Stimulated activated CD4-positive, alpha-beta T cell treated with anti-CD3 and anti-CD28 coated beads, Interleukin-4, amount 100 ng/mL, for 48 hours (primary cell): ENCODE data around the gene ZBTB5.

Experiments
- DNase-seq, 2 donors: peaks; one replicate each; pipeline ENCODE4 v3.0.0-alpha.2; 2020; ENCODE audit warnings: low read depth in 2 of 2

ZBTB5 gene

DNA sequence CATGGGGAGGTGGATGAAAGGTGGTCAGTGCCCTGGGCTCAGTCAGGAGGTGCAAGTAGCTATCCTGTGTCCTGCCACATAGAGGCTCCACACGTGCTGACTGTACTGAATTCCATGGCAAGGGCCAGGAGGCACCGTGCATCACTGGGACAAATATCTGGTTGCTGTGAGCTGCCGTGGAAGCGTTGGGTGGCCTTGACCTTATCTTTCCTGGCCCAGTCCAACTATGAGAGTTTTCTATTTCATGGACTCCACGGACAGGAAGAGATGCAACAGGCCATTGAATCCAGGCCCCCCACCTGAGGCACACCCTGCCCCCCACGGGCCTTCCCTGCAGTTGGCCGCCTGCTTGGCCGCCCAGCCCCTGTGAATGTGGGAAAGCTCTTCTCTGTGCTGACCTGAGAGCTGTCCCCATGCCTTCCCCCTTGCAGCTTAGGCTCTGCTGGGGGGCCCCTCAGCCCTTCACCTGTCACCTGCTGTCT is 41.0 kb downstream of the ZBTB5 start:
- DNase-seq, result no peak

GRCh38 chr9:37423508-37423907 is 41.7 kb downstream of the ZBTB5 start:
- no peak for DNase-seq

DNA sequence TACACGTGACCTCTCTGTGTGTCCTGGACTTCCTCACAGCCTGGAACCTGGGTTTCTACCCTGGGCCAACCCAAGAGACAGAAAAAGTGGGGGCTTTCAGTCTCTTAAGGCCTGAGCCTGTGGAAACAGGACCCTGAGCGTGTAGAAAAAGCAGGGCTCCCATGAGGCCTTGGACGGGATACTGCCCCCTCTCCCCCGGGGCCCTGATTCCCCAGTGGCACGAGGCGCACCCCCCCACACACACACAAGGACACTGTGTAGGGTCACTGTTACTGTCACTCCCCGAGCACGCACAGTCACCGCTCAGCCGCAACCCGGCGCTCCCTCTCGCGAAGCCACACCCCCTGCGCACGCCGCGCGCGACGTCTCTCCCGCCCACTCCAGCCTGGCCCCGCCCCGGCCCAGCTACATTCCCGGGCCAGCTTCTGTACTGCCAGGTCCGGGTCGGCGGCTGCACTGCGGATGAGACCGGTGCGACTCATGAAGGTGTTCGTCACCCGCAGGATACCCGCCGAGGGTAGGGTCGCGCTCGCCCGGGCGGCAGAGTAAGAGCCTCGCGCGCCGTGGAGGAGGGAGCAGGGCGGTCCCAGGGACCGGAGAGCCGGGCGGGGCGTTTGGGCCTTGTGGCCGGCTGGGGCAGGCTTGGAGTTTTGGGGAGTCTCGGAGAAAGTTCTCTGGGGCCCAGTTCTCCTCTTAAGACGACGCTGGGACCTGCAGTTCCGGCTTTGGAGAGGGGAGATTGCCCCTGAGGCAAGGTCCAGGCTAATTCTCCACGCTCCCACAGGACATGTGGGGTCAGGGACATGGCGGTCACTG is 42.8 kb downstream of the ZBTB5 start, which contains the start of gene GRHPR:
Gene GRHPR (plus strand): TSS at position 408 of the 816 bp plus-strand sequence. CDS start 55 bp downstream, at position 463.
- peak; percentile 89 to 91 for DNase-seq

DNA sequence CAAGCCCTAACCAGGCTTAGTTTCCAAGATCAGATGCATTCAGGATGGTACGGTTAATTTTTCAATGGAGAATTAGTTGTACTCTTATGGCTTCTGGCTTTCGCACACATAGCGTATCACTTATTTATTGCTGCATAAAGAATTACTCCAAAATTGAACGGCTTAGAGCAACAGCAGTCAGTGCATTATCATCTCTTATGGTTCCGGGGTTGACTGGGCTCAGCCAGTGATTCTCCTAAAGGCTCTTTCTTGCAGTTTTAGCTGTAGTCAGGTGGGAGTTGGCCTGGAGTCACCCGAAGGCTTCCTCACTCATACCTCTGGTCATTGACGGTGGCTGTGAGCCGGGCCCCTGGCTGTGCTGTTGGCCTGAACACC is 43.3 kb downstream of the ZBTB5 start:
- DNase-seq, result no peak

- DNase-seq, result no peak
These were observed 44.7 kb downstream of the ZBTB5 start for GRCh38 chr9:37420271-37421215.

- no peak for DNase-seq
These were observed 46.0 kb downstream of the ZBTB5 start for GRCh38 chr9:37419204-37419603.

DNA sequence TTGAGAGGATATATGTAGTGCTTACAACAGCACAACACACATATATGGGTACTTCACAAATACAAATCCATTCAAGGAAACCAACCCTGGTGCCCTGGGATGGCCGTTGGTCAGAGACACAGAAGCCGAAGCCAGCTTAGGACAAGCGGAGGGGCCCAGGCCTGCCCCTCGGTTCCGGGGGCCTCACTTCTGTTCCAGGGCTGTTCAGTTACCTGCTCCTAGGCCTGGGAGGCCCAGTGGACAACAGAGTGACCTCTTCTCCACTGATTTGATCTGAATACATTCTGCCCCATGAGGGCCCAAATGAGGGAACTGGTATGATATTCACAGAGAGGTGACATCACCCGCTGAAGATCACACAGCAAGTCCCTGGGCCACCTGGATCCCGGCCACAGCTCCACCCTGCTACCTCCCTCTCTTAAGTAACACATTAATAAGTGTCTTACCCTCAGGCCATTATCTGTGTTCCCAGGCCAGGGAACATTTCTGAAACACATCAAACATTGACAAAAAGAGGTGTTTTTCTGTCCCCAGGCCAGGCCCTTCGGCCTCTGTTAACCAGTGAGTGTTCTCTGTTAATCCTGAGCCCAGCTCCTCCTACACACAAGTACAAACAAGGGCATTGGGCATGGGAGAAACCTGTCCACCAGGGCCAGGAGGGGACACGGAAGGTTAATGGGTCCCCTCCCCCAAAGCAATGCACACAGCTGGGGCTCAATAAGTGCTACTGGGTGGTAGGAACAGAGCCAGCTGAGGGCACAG is 47.2 kb downstream of the ZBTB5 start:
- no peak for DNase-seq

DNA sequence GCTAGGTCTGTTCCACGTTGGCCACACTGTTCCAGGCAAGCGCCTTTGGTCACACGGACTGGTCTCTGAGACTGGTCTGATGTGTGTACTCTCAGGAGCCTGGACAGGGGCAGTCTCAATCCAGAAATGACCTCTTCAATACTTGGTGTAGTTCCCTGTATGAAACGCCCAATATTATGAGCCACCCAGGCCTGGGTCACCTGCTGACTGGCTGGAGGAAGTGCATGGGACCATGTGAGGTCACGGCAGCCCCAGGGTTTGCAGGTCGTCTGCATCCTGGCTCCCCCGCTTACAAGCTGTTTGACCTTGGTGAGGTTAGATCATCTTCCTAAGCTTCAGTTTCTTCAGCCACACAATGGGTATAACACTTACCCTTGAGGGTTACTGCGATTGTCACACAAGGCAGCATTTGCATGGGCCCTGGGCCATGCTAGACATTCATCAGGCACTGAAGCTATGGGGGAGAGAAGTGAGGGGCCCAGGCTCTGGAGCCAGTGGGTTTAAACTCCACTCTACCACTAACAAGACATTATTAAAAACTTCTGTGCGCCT is 47.9 kb downstream of the ZBTB5 start:
- no peak for DNase-seq

GRCh38 chr9:37415011-37415719 is 50.1 kb downstream of the ZBTB5 start:
- DNase-seq, result peak; percentile 68 to 78

- DNase-seq, result no peak
These were observed 50.7 kb downstream of the ZBTB5 start for GRCh38 chr9:37414503-37414943.

- DNase-seq, result no peak
These were observed 51.9 kb downstream of the ZBTB5 start for GRCh38 chr9:37413311-37413710.

GRCh38 chr9:37412431-37413151 is 52.7 kb downstream of the ZBTB5 start:
- no peak for DNase-seq

DNA sequence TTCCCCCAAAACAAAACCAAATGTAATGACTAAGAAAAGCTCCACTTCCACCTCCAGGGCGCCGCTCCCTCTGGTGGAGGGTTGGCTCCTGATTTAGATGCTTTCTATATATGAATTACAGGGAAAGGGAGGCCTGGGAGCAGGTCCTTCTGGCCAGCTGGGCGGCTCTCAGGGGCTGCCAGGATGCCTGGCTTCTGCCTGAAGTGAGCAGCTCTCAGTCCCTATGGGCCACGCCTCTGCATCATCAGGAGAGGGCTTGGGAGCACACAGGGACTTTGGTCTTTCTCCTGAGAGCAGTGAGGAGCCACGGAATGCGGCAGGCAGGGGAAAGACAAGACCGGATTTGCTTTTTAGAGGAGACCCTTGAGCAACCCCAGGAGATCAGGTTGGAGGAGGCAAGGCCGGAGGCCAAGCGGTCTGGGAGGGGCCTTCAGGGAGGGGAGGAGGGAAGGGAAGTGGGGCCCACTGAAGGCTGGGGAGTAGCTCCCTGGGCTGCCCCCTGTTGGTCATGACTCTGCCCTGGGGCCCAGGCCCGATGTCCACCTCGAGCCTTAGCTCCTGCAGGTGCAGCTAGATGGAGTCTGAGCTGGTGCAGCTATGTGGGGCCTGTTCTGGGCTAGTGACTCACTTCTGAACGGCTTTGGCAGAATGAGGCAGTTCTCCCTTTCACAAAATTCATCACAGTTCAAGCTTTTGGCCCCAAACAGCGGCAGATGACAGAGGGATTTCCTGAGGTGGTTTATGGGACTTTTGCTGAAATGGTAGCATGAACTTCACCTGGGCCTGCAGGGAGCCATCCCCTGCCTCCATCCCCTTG is 54.1 kb downstream of the ZBTB5 start:
- peak in 1 of 2 donors; percentile 32 for DNase-seq

DNA sequence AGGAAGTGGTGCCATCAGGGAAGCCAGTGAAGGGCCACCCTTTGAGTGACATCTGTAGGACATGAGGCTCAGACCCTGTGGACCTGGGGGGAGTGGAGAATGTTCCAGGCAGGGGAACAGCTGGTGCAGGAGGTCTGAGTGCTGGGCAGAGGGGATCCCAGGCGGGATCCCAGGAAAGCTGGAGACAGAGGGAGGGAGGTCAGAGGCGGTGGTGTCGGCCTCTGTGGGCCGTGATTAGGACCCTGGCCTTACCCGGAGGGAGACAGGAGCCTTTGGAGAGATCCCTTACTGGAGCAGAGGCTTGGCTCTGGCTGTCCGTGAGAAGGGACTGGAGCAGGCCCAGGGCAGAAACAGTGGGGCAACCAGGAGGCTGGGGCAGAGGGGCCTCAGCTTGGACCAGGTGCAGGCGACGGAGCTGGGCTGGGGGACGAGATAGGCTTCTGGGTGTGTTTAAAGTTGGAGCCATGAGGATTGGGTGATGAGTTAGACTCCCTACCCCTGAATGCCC is 54.8 kb downstream of the ZBTB5 start:
- no peak for DNase-seq

DNA sequence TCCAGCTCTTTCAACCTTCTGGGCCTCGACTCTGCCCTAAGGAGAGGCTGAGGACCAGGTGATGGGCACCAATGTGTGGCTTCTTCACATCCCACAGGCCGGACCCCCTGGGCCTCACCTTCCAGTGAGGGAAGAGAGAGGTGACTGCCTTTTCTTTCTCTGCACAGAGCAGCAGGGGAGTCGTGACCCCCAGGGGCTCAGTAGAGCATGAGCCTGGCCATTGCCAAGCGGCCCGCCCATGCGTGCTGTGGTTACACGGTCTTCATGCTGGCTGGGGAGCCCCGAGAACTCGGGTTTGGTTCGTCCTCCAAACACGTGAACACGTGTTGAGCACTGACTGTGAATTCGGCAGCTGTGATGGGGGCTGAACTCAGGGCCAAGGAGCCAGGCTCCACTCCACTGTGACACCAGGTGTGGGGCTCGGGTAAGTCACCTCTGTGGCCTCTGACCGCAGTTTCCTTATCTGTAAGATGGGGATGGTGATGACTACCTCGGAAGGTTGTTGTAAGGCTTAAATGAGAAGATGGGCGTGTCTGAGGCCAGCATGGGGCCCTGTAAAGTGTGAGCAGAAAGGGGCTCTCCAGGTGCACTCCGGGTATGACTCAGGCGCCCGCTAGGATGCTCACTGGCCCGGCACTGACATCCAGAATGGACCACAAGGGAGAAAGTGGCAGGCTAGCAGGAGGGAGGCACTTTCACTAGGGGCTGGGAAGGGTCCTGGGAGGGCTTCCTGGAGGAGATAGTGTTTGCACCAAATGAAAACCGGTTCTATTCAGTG is 56.1 kb downstream of the ZBTB5 start:
- peak; percentile 36 to 76 for DNase-seq

GRCh38 chr9:37407468-37407867 is 57.8 kb downstream of the ZBTB5 start:
- DNase-seq, result no peak

- no peak for DNase-seq
These were observed 58.4 kb downstream of the ZBTB5 start for GRCh38 chr9:37406603-37407401.
